NCI-H345 (cell line): ENCODE results near the gene NLRP1.

ENCODE experiments used
- DNase-seq: peaks from one replicate; lab custom pipeline; 2025; lab: John Stamatoyannopoulos, UW

Gene NLRP1

GRCh38 chr17:5516060-5516792 lies 68.1 kb downstream of the NLRP1 start:
- no peak for DNase-seq

GRCh38 chr17:5514976-5515375 lies 69.3 kb downstream of the NLRP1 start:
- no peak for DNase-seq

GRCh38 chr17:5513628-5514027 lies 70.7 kb downstream of the NLRP1 start:
- DNase-seq, result no peak

GRCh38 chr17:5511401-5512225 lies 72.7 kb downstream of the NLRP1 start:
- no peak for DNase-seq

GRCh38 chr17:5510771-5511170 lies 73.5 kb downstream of the NLRP1 start:
- no peak for DNase-seq

GRCh38 chr17:5509482-5509881 lies 74.8 kb downstream of the NLRP1 start:
- DNase-seq, result no peak

- DNase-seq, result peak; percentile 24
Measured at GRCh38 chr17:5508810-5509209, 75.5 kb downstream of the NLRP1 start.

- DNase-seq, result no peak
Measured at GRCh38 chr17:5506307-5506706, 78.0 kb downstream of the NLRP1 start.

- no peak for DNase-seq
Measured at GRCh38 chr17:5502552-5502951, 81.8 kb downstream of the NLRP1 start.

- DNase-seq, result no peak
Measured at GRCh38 chr17:5501685-5502084, 82.6 kb downstream of the NLRP1 start.

- peak; percentile 95 for DNase-seq
Measured at GRCh38 chr17:5500589-5501391, 83.5 kb downstream of the NLRP1 start.

GRCh38 chr17:5500247-5500588 lies 84.1 kb downstream of the NLRP1 start:
- DNase-seq, result no peak

- peak; percentile 36 for DNase-seq
Measured at GRCh38 chr17:5499476-5500231, 84.7 kb downstream of the NLRP1 start.

- DNase-seq, result no peak
Measured at GRCh38 chr17:5492970-5493369, 91.3 kb downstream of the NLRP1 start.

GRCh38 chr17:5488752-5489151 lies 95.6 kb downstream of the NLRP1 start:
- no peak for DNase-seq

- peak; percentile 97 for DNase-seq
Measured at GRCh38 chr17:5486206-5487124, 97.8 kb downstream of the NLRP1 start, which contains the start of gene MIS12. Gene MIS12 (plus strand): TSS chr17:5486566. CDS start chr17:5488863, 2,297 bp downstream.

- DNase-seq, result no peak
Measured at GRCh38 chr17:5485270-5486205, 98.8 kb downstream of the NLRP1 start, which contains the start of gene DERL2. Gene DERL2 (minus strand): TSS chr17:5486178. CDS start chr17:5486161, 17 bp downstream.

- DNase-seq, result no peak
Measured at GRCh38 chr17:5481451-5481850, 102.9 kb downstream of the NLRP1 start.

GRCh38 chr17:5480962-5481361 lies 103.3 kb downstream of the NLRP1 start:
- DNase-seq, result no peak
